HepG2 (cell line): ENCODE measurements around the gene CMTM2. TPM values are rescaled to one million over a fixed set of nuclear protein-coding genes. Genes with fewer than 3 reads are reported as not detected.

Source experiments
- ELK4 ChIP-seq: sonication (generic); formaldehyde crosslinking; IDR thresholded peaks from 2 replicates; pipeline ENCODE4 v1.9.0; 2021; ENCODE audit warnings: missing genetic modification reagents, borderline replicate concordance
- ERF ChIP-seq: IDR thresholded peaks from 2 replicates; pipeline ENCODE4 v1.6.1; 2018; ENCODE audit warnings: missing biosample characterization, missing genetic modification reagents
- HNRNPL ChIP-seq: fragments of 200-400 bp; formaldehyde crosslinking; IDR thresholded peaks from 2 replicates; pipeline ENCODE4 v1.6.1; 2017; ENCODE audit warnings: mild to moderate bottlenecking, low read depth, low read length
- MEIS1 ChIP-seq: sonication (generic); formaldehyde crosslinking; IDR thresholded peaks from 2 replicates; pipeline ENCODE4 v1.9.0; 2021; ENCODE audit warnings: mild to moderate bottlenecking, missing genetic modification reagents, moderate library complexity, borderline replicate concordance
- NFE2L2 ChIP-seq: fragments of 150-350 bp; IDR thresholded peaks from 2 replicates; pipeline ENCODE4 v1.6.1; 2014; ENCODE audit warnings: low read length
- PAF1 ChIP-seq: IDR thresholded peaks from 2 replicates; pipeline ENCODE4 v1.6.1; 2016; ENCODE audit warnings: missing genetic modification reagents, missing compliant biosample characterization
- RARG ChIP-seq: sonication (generic); formaldehyde crosslinking; IDR thresholded peaks from 2 replicates; pipeline ENCODE4 v1.4.0; 2020; ENCODE audit warnings: low read depth, mild to moderate bottlenecking, missing genetic modification reagents
- RELA ChIP-seq: sonication (generic); formaldehyde crosslinking; IDR thresholded peaks from 2 replicates; pipeline ENCODE4 v1.4.0; 2020; ENCODE audit warnings: missing genetic modification reagents
- STAT5B ChIP-seq: sonication (generic); formaldehyde crosslinking; IDR thresholded peaks from 2 replicates; pipeline ENCODE4 v1.4.0; 2020; ENCODE audit warnings: missing genetic modification reagents
- ZC3H4 ChIP-seq: sonication (generic); formaldehyde crosslinking; IDR thresholded peaks from 2 replicates; pipeline ENCODE4 v1.4.0; 2020; ENCODE audit warnings: missing genetic modification reagents, borderline replicate concordance
- ZNF142 ChIP-seq: sonication (generic); formaldehyde crosslinking; IDR thresholded peaks from 2 replicates; pipeline ENCODE4 v1.4.0; 2020; ENCODE audit warnings: missing genetic modification reagents
- ZNF337 ChIP-seq: sonication (generic); formaldehyde crosslinking; IDR thresholded peaks from 2 replicates; pipeline ENCODE4 v1.5.1; 2020; ENCODE audit warnings: missing genetic modification reagents, low read depth, mild to moderate bottlenecking, borderline replicate concordance
- ZNF431 ChIP-seq: sonication (generic); formaldehyde crosslinking; IDR thresholded peaks from 2 replicates; pipeline ENCODE4 v1.9.0; 2022; ENCODE audit warnings: missing genetic modification reagents, low read depth, mild to moderate bottlenecking, borderline replicate concordance
- ZNF510 ChIP-seq: sonication (generic); formaldehyde crosslinking; IDR thresholded peaks from 2 replicates; pipeline ENCODE4 v1.4.0; 2020; ENCODE audit warnings: low read depth, mild to moderate bottlenecking, missing genetic modification reagents
- ZNF737 ChIP-seq: sonication (generic); formaldehyde crosslinking; IDR thresholded peaks from 2 replicates; pipeline ENCODE4 v1.5.0; 2020; ENCODE audit warnings: missing genetic modification reagents, mild to moderate bottlenecking, borderline replicate concordance
- ZNF749 ChIP-seq: sonication (generic); formaldehyde crosslinking; IDR thresholded peaks from 2 replicates; pipeline ENCODE4 v1.8.0; 2022; ENCODE audit warnings: mild to moderate bottlenecking, missing genetic modification reagents, moderate library complexity, borderline replicate concordance
- ZNF75D ChIP-seq: sonication (generic); formaldehyde crosslinking; IDR thresholded peaks from 2 replicates; pipeline ENCODE4 v1.8.1; 2023; ENCODE audit warnings: missing genetic modification reagents, mild to moderate bottlenecking, borderline replicate concordance
- ZXDC ChIP-seq: sonication (generic); formaldehyde crosslinking; IDR thresholded peaks from 2 replicates; pipeline ENCODE4 v1.5.0; 2020; ENCODE audit warnings: mild to moderate bottlenecking, missing genetic modification reagents
- polyA plus RNA-seq, 8 experiments: library from polyadenylated mRNA; depleted of rRNA in 3 of 8; stranded (reverse) in 7 of 8; unstranded in 1 of 8; fragments of >200 nt; fragmentation: Illumina TruSeq in 4 of 8; extraction: Trizol in 4 of 8; gene quantifications; 2 replicates each; pipeline versions ENCODE4 v1.2.1 to v1.2.3, GENCODE V29; 2011 to 2016; ENCODE audit warnings: low read depth in 4 of 8, missing spikeins in 1 of 8, mixed read lengths in 1 of 8; ENCODE audit not compliant: insufficient read depth in 1 of 8
- total RNA-seq, 5 experiments: library from RNA; depleted of rRNA; stranded (reverse); fragments of >200 nt; fragmentation: Illumina TruSeq; extraction: Trizol; gene quantifications; 2 replicates each; pipeline ENCODE4 v1.2.3, GENCODE V29; 2016; ENCODE audit warnings: low read depth in 1 of 5

Gene CMTM2
- total and polyA plus RNA-seq, 2 of the 13 experiments (the other 11 are each of a cell fraction or from before 2014, with no cell fraction given) = not detected

- peak; percentile 1; the same call in 1 of the 2 replicates for TF ChIP-seq MEIS1 (CRISPR knock-in tag)
- peak; percentile 2; the same call in 1 of the 2 replicates for TF ChIP-seq ZNF431 (CRISPR knock-in tag)
- no peak for TF ChIP-seq NFE2L2
- no peak for TF ChIP-seq ELK4 (CRISPR knock-in tag)
- no peak for TF ChIP-seq RELA
- no peak for TF ChIP-seq ZNF337 (CRISPR knock-in tag)
- no peak for TF ChIP-seq ZNF142 (CRISPR knock-in tag)
- TF ChIP-seq ZC3H4 (CRISPR knock-in tag) = peak; percentile 58; the same call in 1 of the 2 replicates
- no peak for TF ChIP-seq ZNF75D (CRISPR knock-in tag)
- TF ChIP-seq HNRNPL = no peak
- no peak for TF ChIP-seq ZNF737 (CRISPR knock-in tag)
- TF ChIP-seq STAT5B (CRISPR knock-in tag) = no peak
- peak; percentile 77; the same call in 1 of the 2 replicates for TF ChIP-seq PAF1
- no peak; the same call in 1 of the 2 replicates for TF ChIP-seq RARG (CRISPR knock-in tag)
- 0 out of 2 replicates have a peak, but pooled peaks have one; percentile 16 for TF ChIP-seq ZNF749 (CRISPR knock-in tag)
- TF ChIP-seq ZXDC (CRISPR knock-in tag) = no peak
- 0 out of 2 replicates have a peak, but pooled peaks have one; percentile 7 for TF ChIP-seq ZNF510
- no peak for TF ChIP-seq ERF
- TF ChIP-seq, all 625 proteins: peak for 18
Observed at GRCh38 chr16:66551788-66552285, 27.4 kb upstream of the CMTM2 start (continued).
